HepG2 (cell line): ENCODE measurements around the gene ZNF155. TPM values are rescaled to one million over a fixed set of nuclear protein-coding genes. Genes with fewer than 3 reads are reported as not detected.

ENCODE experiments used
- ATAC-seq: fragments of 200-7000 bp; cut with Tn5 transposase; 3 replicates; pipeline ENCODE4 v1.9.1; 2020; ENCODE audit warnings: mild to moderate bottlenecking, moderate library complexity
- BruUV-seq: library from RNA; stranded (reverse); fragments of 400-500 nt; replicated peaks from 2 replicates; lab custom pipeline; 2021; lab: Mats Ljungman, UMichigan
- CTCF ChIA-PET: fragments of 300-600 bp; formaldehyde crosslinking; extraction: SDS; loops from one replicate; lab custom pipeline; 2021; ENCODE audit warnings: low total read pairs, inconsistent platforms, low intra/inter-chr PET ratio; lab: Yijun Ruan, JAX
- POLR2A ChIA-PET: fragments of 350-600 bp; sonication (Branson Sonifier 250); formaldehyde crosslinking; loops from one replicate; lab custom pipeline; 2020; ENCODE audit warnings: antibody characterized with exemption, inconsistent platforms; lab: Yijun Ruan, JAX
- DNase-seq: peaks from one replicate; pipeline ENCODE4 v3.0.0-alpha.2; 2015; ENCODE audit warnings: low spot score
- FAIRE-seq: peaks from 3 replicates; lab custom pipeline; 2011; peaks lifted over from hg19 to GRCh38; lab: Jason Lieb, UNC
- H2AFZ ChIP-seq: one replicate; pipeline ENCODE4 v1.6.1; 2011; ENCODE audit warnings: low read length, inconsistent platforms
- H3K27ac ChIP-seq: fragments of 300-600 bp; 3 replicates; pipeline ENCODE4 v1.8.0; 2011; ENCODE audit warnings: mixed run types, mild to moderate bottlenecking, mixed read lengths, low read length, inconsistent platforms; ENCODE audit not compliant: insufficient read depth; ENCODE audit errors: extremely low read length
- H3K27me3 ChIP-seq, 2 experiments: fragments of 200-600 bp in 1 of 2; 2 replicates in 1 of 2; 3 replicates in 1 of 2; pipeline versions ENCODE4 v1.6.0 to v1.8.0; 2011; ENCODE audit warnings: low read length in 2 of 2, mild to moderate bottlenecking in 2 of 2, moderate library complexity in 2 of 2, inconsistent platforms in 1 of 2; ENCODE audit not compliant: insufficient read depth in 2 of 2, control insufficient read depth in 1 of 2
- H3K36me3 ChIP-seq, 2 experiments: fragments of 200-600 bp in 1 of 2; replicated peaks in 1 of 2; 2 replicates in 1 of 2; 3 replicates in 1 of 2; pipeline versions ENCODE4 v1.5.1 to v1.8.0; 2011; ENCODE audit warnings: low read length in 2 of 2, inconsistent platforms in 1 of 2; ENCODE audit not compliant: insufficient read depth in 2 of 2, control insufficient read depth in 1 of 2
- H3K4me1 ChIP-seq: 2 replicates; pipeline ENCODE4 v1.5.1; 2012; ENCODE audit warnings: low read length, inconsistent platforms; ENCODE audit not compliant: insufficient read depth
- H3K4me2 ChIP-seq: 2 replicates; pipeline ENCODE4 v1.6.0; 2011; ENCODE audit warnings: low read depth, low read length, inconsistent platforms
- H3K4me3 ChIP-seq, 3 experiments: fragments of 200-600 bp in 1 of 3; sonication (generic), shearing (Covaris generic) in 1 of 3; replicated peaks in 1 of 3; 2 replicates each; pipeline ENCODE4 v1.5.1; 2011 to 2016; ENCODE audit warnings: low read length in 3 of 3, inconsistent platforms in 2 of 3, low read depth in 2 of 3, mild to moderate bottlenecking in 2 of 3, control low read depth in 1 of 3, mixed read lengths in 1 of 3; ENCODE audit not compliant: insufficient read depth in 1 of 3
- H3K79me2 ChIP-seq: one replicate; pipeline ENCODE4 v1.6.1; 2011; ENCODE audit warnings: low read length, inconsistent platforms; ENCODE audit not compliant: insufficient read depth
- H3K9ac ChIP-seq: 2 replicates; pipeline ENCODE4 v1.6.0; 2011; ENCODE audit warnings: mild to moderate bottlenecking, low read depth, low read length, inconsistent platforms; ENCODE audit not compliant: insufficient read depth
- H3K9me3 ChIP-seq: 2 replicates; pipeline ENCODE4 v1.5.1; 2012; ENCODE audit warnings: mild to moderate bottlenecking, low read length
- H4K20me1 ChIP-seq: 2 replicates; pipeline ENCODE4 v1.6.0; 2011; ENCODE audit warnings: inconsistent platforms, mild to moderate bottlenecking, low read length, moderate library complexity; ENCODE audit not compliant: insufficient read depth
- CEBPB ChIP-seq: IDR thresholded peaks from 2 replicates; pipeline ENCODE4 v1.6.1; 2011; ENCODE audit warnings: low read depth, low read length, improper control_type of control experiment, borderline replicate concordance
- CEBPG ChIP-seq: IDR thresholded peaks from 2 replicates; pipeline ENCODE4 v1.6.1; 2016
- GPBP1L1 ChIP-seq: sonication (generic); formaldehyde crosslinking; IDR thresholded peaks from 2 replicates; pipeline ENCODE4 v1.5.0; 2020; ENCODE audit warnings: mild to moderate bottlenecking, missing genetic modification reagents
- HMGXB4 ChIP-seq, 2 experiments: sonication (generic) in 1 of 2; formaldehyde crosslinking in 1 of 2; IDR thresholded peaks; 2 replicates each; pipeline versions ENCODE4 v1.4.0 to v1.6.1; 2018 to 2020; ENCODE audit warnings: missing genetic modification reagents in 2 of 2, borderline replicate concordance in 1 of 2, low read depth in 1 of 2, mild to moderate bottlenecking in 1 of 2, missing biosample characterization in 1 of 2
- HNRNPL ChIP-seq: fragments of 200-400 bp; formaldehyde crosslinking; IDR thresholded peaks from 2 replicates; pipeline ENCODE4 v1.6.1; 2017; ENCODE audit warnings: mild to moderate bottlenecking, low read depth, low read length
- MXI1 ChIP-seq: IDR thresholded peaks from 3 replicates; pipeline ENCODE4 v1.6.1; 2012; ENCODE audit warnings: low read depth, low read length, inconsistent platforms, borderline replicate concordance
- NRL ChIP-seq: sonication (generic); formaldehyde crosslinking; IDR thresholded peaks from 2 replicates; pipeline ENCODE4 v1.5.0; 2020; ENCODE audit warnings: missing genetic modification reagents, mild to moderate bottlenecking, moderate library complexity, borderline replicate concordance
- PHF8 ChIP-seq: sonication (generic); formaldehyde crosslinking; IDR thresholded peaks from 2 replicates; pipeline ENCODE4 v1.5.0; 2020; ENCODE audit warnings: missing genetic modification reagents
- SIN3A ChIP-seq: IDR thresholded peaks from 2 replicates; pipeline ENCODE4 v1.6.1; 2011; ENCODE audit warnings: low read depth, mild to moderate bottlenecking, control low read depth, low read length, borderline replicate concordance
- SMAD9 ChIP-seq: sonication (generic); formaldehyde crosslinking; IDR thresholded peaks from 2 replicates; pipeline ENCODE4 v1.5.1; 2020; ENCODE audit warnings: mild to moderate bottlenecking, missing genetic modification reagents
- ZFY ChIP-seq: sonication (generic); formaldehyde crosslinking; IDR thresholded peaks from 2 replicates; pipeline ENCODE4 v1.4.0; 2020; ENCODE audit warnings: missing genetic modification reagents
- ZNF18 ChIP-seq: sonication (generic); formaldehyde crosslinking; IDR thresholded peaks from 2 replicates; pipeline ENCODE4 v1.8.0; 2022; ENCODE audit warnings: mild to moderate bottlenecking, missing genetic modification reagents; ENCODE audit not compliant: insufficient replicate concordance
- ZNF629 ChIP-seq: sonication (generic); formaldehyde crosslinking; conservative IDR thresholded peaks from 2 replicates; pipeline ENCODE4 v1.5.0; 2020; ENCODE audit warnings: missing genetic modification reagents
- ZNF746 ChIP-seq: sonication (generic); formaldehyde crosslinking; IDR thresholded peaks from 2 replicates; pipeline ENCODE4 v1.8.0; 2022; ENCODE audit warnings: mild to moderate bottlenecking, missing genetic modification reagents
- ZZZ3 ChIP-seq: sonication (generic); formaldehyde crosslinking; IDR thresholded peaks from 2 replicates; pipeline ENCODE4 v1.4.0; 2020; ENCODE audit warnings: missing genetic modification reagents, mild to moderate bottlenecking, borderline replicate concordance
- WGBS: methylation state at CpG from one replicate; pipeline ENCODE4 v1.1.6; 2017; ENCODE audit warnings: low lambda C conversion rate; 5-methylcytosine and 5-hydroxymethylcytosine counted together
- in situ Hi-C: cut with HindIII; loops from 2 replicates; pipeline ENCODE4 v1.10.0; 2017; ENCODE audit warnings: low pct_unique_long_range_greater_than_20kb; ENCODE audit not compliant: extremely low pct_ligation_motif_present
- intact Hi-C: fragments of 100-400 bp; cut with micrococcal nuclease; formaldehyde crosslinking; loops from one replicate; pipeline ENCODE4 v1.10.0; 2022; ENCODE audit not compliant: unreplicated experiment
- polyA plus RNA-seq, 8 experiments: library from polyadenylated mRNA; depleted of rRNA in 3 of 8; stranded (reverse) in 7 of 8; unstranded in 1 of 8; fragments of >200 nt; fragmentation: Illumina TruSeq in 4 of 8; extraction: Trizol in 4 of 8; gene quantifications; 2 replicates each; pipeline versions ENCODE4 v1.2.1 to v1.2.3, GENCODE V29; 2011 to 2016; ENCODE audit warnings: low read depth in 4 of 8, missing spikeins in 1 of 8, mixed read lengths in 1 of 8; ENCODE audit not compliant: insufficient read depth in 1 of 8
- total RNA-seq, 5 experiments: library from RNA; depleted of rRNA; stranded (reverse); fragments of >200 nt; fragmentation: Illumina TruSeq; extraction: Trizol; gene quantifications; 2 replicates each; pipeline ENCODE4 v1.2.3, GENCODE V29; 2016; ENCODE audit warnings: low read depth in 1 of 5

ZNF155 gene
- total and polyA plus RNA-seq, 2 of the 13 experiments (the other 11 are each of a cell fraction or from before 2014, with no cell fraction given), result 2.5 to 3.6 TPM

DNA sequence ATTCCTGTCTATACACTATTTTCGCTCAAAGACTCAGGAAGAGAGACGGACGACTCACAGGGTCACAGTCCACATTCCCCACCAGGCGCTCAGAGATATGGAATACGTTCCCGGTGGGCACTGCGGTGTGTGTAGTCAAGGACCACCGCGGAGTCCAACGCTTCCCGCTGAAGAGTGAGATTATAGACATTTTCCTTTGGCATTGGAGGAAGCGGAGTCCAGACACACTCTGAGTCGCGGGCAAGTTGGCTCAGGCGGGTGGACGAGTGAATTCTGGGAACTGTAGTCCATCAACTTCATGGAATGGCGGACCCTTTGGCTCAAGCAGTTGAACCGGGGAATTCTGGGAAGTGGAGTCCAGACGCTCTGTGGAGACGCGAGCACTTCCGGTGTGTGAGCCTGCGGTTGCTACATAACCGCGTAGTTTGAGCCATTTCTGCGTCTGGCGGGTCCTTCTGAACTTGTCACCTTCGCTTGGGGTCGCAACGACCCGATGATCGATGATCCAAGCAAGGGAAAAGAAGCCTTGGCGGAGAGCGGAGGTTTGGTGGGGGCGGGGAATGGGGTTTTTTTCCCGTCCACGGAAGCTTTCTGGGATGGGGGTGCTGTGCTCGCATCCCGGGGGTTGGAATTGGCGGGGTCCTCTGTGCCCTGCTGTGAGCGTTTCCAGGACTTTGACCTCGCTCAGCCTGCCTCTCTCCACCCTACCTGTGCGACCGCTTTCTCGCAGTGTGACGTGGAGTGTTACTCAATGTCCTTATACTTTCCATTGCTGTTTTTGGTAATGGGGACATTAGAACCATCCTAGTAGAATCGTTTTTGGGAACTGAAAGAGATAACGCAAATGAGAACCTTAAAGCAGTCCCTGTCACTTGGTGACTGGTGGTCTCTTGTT lies 18.8 kb downstream of the ZNF155 start, which contains the start of gene ZNF230 (continued):
- TF ChIP-seq MXI1, result peak; percentile 63; the same call in 1 of the 3 replicates
- TF ChIP-seq ZNF629 (CRISPR knock-in tag), result no peak
- no peak for TF ChIP-seq NRL (CRISPR knock-in tag)
- 0 out of 2 replicates have a peak, but pooled peaks have one; percentile 28 for TF ChIP-seq ZZZ3 (CRISPR knock-in tag)
- TF ChIP-seq ZFY (CRISPR knock-in tag), result peak; percentile 48; the same call in 1 of the 2 replicates
- peak; percentile 84 for TF ChIP-seq SIN3A
- no peak for TF ChIP-seq GPBP1L1 (CRISPR knock-in tag)

GRCh38 chr19:44003461-44004009 lies 19.5 kb downstream of the ZNF155 start:
- Histone ChIP-seq H3K4me2 (peak overlapping the region; percentile 80), H3K4me1 (peaks cover 6% of the 10 kb centered on the region), H3K9ac (peak overlapping the region; percentile 70), H3K27me3 (no peaks in the 10 kb centered on the region; a peak in 1 of 5 replicates), H4K20me1 (no peaks in the 10 kb centered on the region), H3K9me3 (no peaks in the 10 kb centered on the region), H3K4me3 (peak overlapping the region; percentile 70 to 95 (median 81)), H3K27ac (peak overlapping the region; percentile 60), H3K79me2 (peaks cover 2% of the 10 kb centered on the region), H3K36me3 (peaks cover 0 to 14% of the 10 kb centered on the region in 2 experiments; a peak in 4 of 5 replicates), H2AFZ (peak overlapping the region; percentile 87)
- intact Hi-C loops, result loop anchor here (2.0 to 10.0 kb wide), 4 partner anchors 69 to 139 kb away; partner anchors contain the start of genes ZNF225, ZNF234, ZNF284 and ZNF45
- POLR2A ChIA-PET, result interaction anchor here (1.3 to 2.2 kb wide), 3 partner anchors 48 to 176 kb away, joined by 6 to 11 read pairs (median 8); partner anchors contain the start of genes ZNF223, ZNF283 and ZNF45
- in situ Hi-C loops, result no loop called here
- DNase-seq, result peak; percentile 8
- CTCF ChIA-PET, result no interaction called here
- no TSS peak for BruUV-seq
- FAIRE-seq, result no peak
- 0% methylated on average over 4 of the region's 15 CpGs for WGBS
- ATAC-seq, result peak; percentile 57
- TF ChIP-seq ZNF18 (peak; percentile 43), ZNF746 (no peak), HNRNPL (no peak), CEBPB (peak; percentile 50; the same call in 1 of the 2 replicates), SMAD9 (CRISPR knock-in tag) (no peak), CEBPG (CRISPR knock-in tag) (peak; percentile 14; the same call in 1 of the 2 replicates), HMGXB4 (CRISPR knock-in tag; IDR thresholded peaks at IDR 0.05; ENCODE audit: borderline replicate concordance in 1 of 2, low read depth in 1 of 2) (0 out of 4 replicates have a peak, but pooled peaks of 1 of the 2 experiments have one; percentile 3), PHF8 (CRISPR knock-in tag) (peak; percentile 33; the same call in 1 of the 2 replicates)
